Cardiac muscle cell (in vitro differentiated cells and primary cell): Measurements from ENCODE around the gene UNC5A. TPM values are rescaled to one million over a fixed set of nuclear protein-coding genes. Genes with fewer than 3 reads are reported as not detected.

Experiments used
- DNase-seq, 2 donors: peaks; one replicate each; pipeline versions ENCODE4 v3.0.0 to v3.0.0-alpha.2; 2010 to 2017; ENCODE audit warnings: low read depth in 1 of 2, low spot score in 1 of 2
- H3K27ac ChIP-seq: fragments of 200-600 bp; sonication (generic); 2 replicates; pipeline ENCODE4 v1.5.1; 2016
- H3K27me3 ChIP-seq: fragments of 200-600 bp; sonication (generic); 2 replicates; pipeline ENCODE4 v1.6.0; 2016; ENCODE audit warnings: control low read depth
- H3K36me3 ChIP-seq: fragments of 200-600 bp; sonication (generic); 2 replicates; pipeline ENCODE4 v1.5.1; 2016; ENCODE audit warnings: control low read depth
- H3K4me1 ChIP-seq: fragments of 200-600 bp; sonication (generic); 2 replicates; pipeline ENCODE4 v1.8.1; 2017; ENCODE audit warnings: low read depth, mild to moderate bottlenecking, mixed run types
- H3K4me3 ChIP-seq: fragments of 200-600 bp; sonication (generic); 2 replicates; pipeline ENCODE4 v1.5.1; 2016; ENCODE audit warnings: mild to moderate bottlenecking
- H3K9me3 ChIP-seq: fragments of 200-600 bp; sonication (generic); 2 replicates; pipeline ENCODE4 v1.5.1; 2017; ENCODE audit warnings: low read depth, mild to moderate bottlenecking, control low read depth
- polyA plus RNA-seq: library from polyadenylated mRNA; unstranded; fragments of >200 nt; fragmentation: Nextera tagmentation; extraction: Ambion mirVana; gene quantifications from 2 replicates; pipeline ENCODE4 v1.2.1, GENCODE V29; 2016
- total RNA-seq: library from RNA; depleted of rRNA; stranded (reverse); fragments of >200 nt; gene quantifications from 2 replicates; pipeline ENCODE4 v1.2.3, GENCODE V29; 2016
- TF ChIP-seq, protein P1 (sequence below): IDR thresholded peaks from 2 replicates; pipeline ENCODE4 v1.5.1; 2012; ENCODE audit warnings: low read depth, mild to moderate bottlenecking, low read length

Gene UNC5A
- total and polyA plus RNA-seq, 2 experiments from 2014 or later: 0.26 to 0.86 TPM

DNA sequence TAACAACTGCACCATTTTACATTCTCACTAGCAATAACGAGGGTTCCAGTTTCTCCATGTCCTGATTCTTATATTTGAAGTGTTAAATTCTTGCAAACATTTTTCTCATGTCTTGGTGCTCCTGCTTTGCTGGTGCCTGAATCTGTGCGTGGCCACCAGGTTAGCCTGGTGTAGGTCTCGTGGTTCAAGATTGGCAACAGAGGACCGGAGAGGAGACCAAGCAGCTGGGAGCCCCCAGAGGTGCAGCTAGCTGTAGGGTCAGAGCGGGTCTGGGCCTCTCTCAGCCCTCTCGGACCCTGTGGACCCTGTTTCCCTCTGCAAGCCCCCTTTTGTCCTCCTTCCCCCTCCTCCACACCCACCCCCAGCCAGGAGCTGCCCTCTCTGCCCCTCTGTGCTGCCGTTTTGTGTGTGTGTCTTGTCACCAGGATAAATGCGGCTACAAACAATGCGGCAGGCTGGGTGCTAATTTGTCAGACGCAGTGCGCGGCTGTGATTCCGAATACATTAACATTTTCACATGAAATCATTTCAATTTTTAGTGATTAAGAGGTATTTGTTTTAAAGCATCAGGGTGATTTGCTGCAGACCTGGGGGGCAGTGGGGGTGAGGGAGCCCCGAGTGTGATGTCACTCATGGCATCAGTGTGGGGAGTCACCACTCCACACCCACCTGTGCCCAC lies 17.5 kb downstream of the UNC5A start:
- Histone ChIP-seq H3K27me3 (no peaks in the 10 kb centered on the region), H3K4me3 (no peak overlapping the region), H3K36me3 (no peaks in the 10 kb centered on the region), H3K27ac (no peak overlapping the region), H3K9me3 (no peaks in the 10 kb centered on the region), H3K4me1 (no peaks in the 10 kb centered on the region)
- TF ChIP-seq, protein P1, sequence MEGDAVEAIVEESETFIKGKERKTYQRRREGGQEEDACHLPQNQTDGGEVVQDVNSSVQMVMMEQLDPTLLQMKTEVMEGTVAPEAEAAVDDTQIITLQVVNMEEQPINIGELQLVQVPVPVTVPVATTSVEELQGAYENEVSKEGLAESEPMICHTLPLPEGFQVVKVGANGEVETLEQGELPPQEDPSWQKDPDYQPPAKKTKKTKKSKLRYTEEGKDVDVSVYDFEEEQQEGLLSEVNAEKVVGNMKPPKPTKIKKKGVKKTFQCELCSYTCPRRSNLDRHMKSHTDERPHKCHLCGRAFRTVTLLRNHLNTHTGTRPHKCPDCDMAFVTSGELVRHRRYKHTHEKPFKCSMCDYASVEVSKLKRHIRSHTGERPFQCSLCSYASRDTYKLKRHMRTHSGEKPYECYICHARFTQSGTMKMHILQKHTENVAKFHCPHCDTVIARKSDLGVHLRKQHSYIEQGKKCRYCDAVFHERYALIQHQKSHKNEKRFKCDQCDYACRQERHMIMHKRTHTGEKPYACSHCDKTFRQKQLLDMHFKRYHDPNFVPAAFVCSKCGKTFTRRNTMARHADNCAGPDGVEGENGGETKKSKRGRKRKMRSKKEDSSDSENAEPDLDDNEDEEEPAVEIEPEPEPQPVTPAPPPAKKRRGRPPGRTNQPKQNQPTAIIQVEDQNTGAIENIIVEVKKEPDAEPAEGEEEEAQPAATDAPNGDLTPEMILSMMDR: no peak
- DNase-seq: no peak

DNA sequence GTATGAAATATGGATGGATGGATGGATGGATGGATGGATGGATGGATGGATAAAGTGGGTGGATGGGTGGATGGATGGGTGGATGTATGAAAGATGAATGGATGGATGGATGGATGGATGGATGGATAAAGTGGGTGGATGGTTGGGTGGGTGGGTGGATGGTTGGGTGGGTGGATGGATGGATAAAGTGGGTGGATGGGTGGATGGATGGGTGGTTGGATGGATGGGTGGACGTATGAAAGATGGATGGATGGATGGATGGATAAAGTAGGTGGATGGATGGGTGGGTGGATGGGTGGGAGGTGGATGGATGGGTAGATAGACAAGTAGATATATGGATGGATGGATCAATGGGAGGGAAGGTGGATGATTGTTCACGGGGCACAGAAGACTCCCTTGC lies 19.0 kb downstream of the UNC5A start:
- no peak for DNase-seq
- no peak overlapping the region for H3K27ac ChIP-seq
- no peaks in the 10 kb centered on the region for H3K36me3 ChIP-seq
- H3K9me3 ChIP-seq: no peaks in the 10 kb centered on the region
- no peak overlapping the region for H3K4me3 ChIP-seq
- no peaks in the 10 kb centered on the region for H3K27me3 ChIP-seq
- no peaks in the 10 kb centered on the region for H3K4me1 ChIP-seq
- TF ChIP-seq, protein P1: no peak

DNA sequence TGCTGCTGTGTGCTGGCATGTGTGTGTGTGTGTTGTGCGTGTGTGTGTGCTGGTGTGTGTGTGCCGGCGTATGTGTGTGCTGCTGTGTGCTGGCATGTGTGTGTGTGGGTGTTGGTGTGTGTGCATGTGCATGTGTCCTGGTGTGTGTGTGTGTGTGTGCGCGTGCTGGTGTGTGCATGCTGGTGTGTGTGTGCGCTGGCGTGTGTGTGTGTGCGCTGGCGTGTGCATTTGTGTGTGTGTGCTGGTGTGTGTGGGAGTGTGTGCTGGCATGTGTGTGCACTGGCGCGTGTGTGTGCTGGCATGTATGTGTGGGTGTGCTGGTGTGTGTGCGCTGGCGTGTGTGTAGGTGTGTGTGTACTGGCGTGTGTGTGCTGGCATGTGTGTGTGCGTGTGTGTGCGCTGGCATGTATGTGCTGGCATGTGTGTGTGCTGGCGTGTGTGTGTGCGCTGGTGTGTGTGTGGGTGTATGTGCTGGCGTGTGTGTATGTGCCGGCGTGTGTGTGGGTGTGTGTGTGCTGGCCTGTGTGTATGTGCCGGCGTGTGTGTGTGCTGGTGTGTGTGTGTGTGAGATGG lies 20.1 kb downstream of the UNC5A start:
- H3K27me3 ChIP-seq: no peaks in the 10 kb centered on the region
- H3K36me3 ChIP-seq: no peaks in the 10 kb centered on the region
- no peak overlapping the region for H3K27ac ChIP-seq
- H3K4me1 ChIP-seq: no peaks in the 10 kb centered on the region
- DNase-seq: no peak
- TF ChIP-seq, protein P1: no peak
- H3K4me3 ChIP-seq: no peak overlapping the region
- H3K9me3 ChIP-seq: no peaks in the 10 kb centered on the region

DNA sequence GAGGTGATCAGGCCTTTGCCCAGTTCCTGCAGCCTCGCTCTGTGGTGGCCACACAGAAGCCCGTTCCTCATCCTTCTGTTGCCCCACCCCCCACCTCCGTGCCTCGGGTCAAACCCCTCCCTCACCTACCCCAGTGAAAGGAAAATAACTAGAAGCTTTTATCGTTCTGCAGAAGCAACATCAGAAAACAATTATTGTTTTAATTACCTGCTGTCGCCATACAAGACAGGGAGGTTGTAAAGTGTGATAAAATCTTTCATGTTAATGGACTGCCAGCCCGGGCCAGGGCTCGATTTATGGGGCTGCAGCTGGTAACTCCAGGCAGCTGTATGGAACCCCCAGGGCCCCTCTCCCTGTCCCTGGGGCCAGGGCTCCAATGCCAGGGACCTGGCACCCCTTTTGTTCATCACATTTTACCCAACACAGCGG lies 20.6 kb downstream of the UNC5A start:
- Histone ChIP-seq H3K36me3 (no peaks in the 10 kb centered on the region), H3K27me3 (no peaks in the 10 kb centered on the region), H3K9me3 (no peaks in the 10 kb centered on the region), H3K27ac (no peak overlapping the region), H3K4me1 (no peaks in the 10 kb centered on the region), H3K4me3 (no peak overlapping the region)
- DNase-seq: no peak
- TF ChIP-seq, protein P1: no peak

DNA sequence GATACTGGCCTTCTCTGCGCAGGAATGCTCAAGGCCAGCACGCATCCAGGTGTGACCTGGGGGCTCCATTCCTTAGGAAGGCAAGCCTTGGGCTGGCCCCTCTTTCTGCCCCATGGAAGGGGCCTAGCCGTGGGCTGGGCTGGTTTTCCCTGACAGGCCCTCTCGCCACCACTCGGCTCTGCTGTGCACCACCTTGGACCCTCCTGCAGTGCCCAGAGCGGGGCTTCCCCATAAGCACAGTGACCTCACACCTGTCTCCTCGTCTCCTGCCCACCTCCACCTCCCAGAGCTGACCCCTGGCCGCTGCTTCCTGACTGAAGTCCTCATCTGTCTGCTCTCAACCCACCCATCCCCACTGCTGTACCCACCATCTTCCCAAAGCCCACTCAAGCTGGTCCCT lies 21.1 kb downstream of the UNC5A start:
- Histone ChIP-seq H3K4me3 (no peak overlapping the region), H3K27ac (no peak overlapping the region), H3K9me3 (no peaks in the 10 kb centered on the region), H3K4me1 (no peaks in the 10 kb centered on the region), H3K27me3 (no peaks in the 10 kb centered on the region), H3K36me3 (no peaks in the 10 kb centered on the region)
- DNase-seq: no peak
- TF ChIP-seq, protein P1: no peak
